GM23338 (cell line): Measurements from ENCODE around the gene IPCEF1. TPM values are rescaled to one million over a fixed set of nuclear protein-coding genes. Genes with fewer than 3 reads are reported as not detected.

Experiments
- ATAC-seq: fragments of 200-7000 bp; cut with Tn5 transposase; 3 replicates; pipeline ENCODE4 v1.9.1; 2020
- DNase-seq: peaks from one replicate; pipeline ENCODE4 v3.0.0-alpha.2; 2015; ENCODE audit warnings: low spot score
- H2AFZ ChIP-seq: fragments of 200-600 bp; sonication (generic); 2 replicates; pipeline ENCODE4 v1.8.0; 2016; ENCODE audit warnings: antibody characterized with exemption, mild to moderate bottlenecking, moderate library complexity
- H3F3A ChIP-seq: fragments of 200-600 bp; sonication (generic); replicated peaks from 2 replicates; pipeline ENCODE4 v1.8.0; 2017; ENCODE audit warnings: antibody characterized with exemption, mixed run types, low read depth
- H3K27ac ChIP-seq: fragments of 200-600 bp; sonication (generic); 2 replicates; pipeline ENCODE4 v1.6.1; 2016; ENCODE audit warnings: low read depth
- H3K27me3 ChIP-seq: fragments of 200-600 bp; sonication (generic); 2 replicates; pipeline ENCODE4 v1.8.0; 2016; ENCODE audit warnings: mild to moderate bottlenecking, mixed run types, moderate library complexity; ENCODE audit not compliant: insufficient read depth
- H3K36me3 ChIP-seq: fragments of 200-600 bp; sonication (generic); 2 replicates; pipeline ENCODE4 v1.8.0; 2016; ENCODE audit warnings: mild to moderate bottlenecking; ENCODE audit not compliant: insufficient read depth
- H3K4me1 ChIP-seq: fragments of 200-600 bp; sonication (generic); 2 replicates; pipeline ENCODE4 v1.8.0; 2016; ENCODE audit warnings: mild to moderate bottlenecking, moderate library complexity; ENCODE audit not compliant: insufficient read depth
- H3K4me2 ChIP-seq: fragments of 200-600 bp; sonication (generic); 2 replicates; pipeline ENCODE4 v1.7.1; 2017; ENCODE audit warnings: mixed run types
- H3K4me3 ChIP-seq: fragments of 200-600 bp; sonication (generic); 2 replicates; pipeline ENCODE4 v1.6.1; 2016; ENCODE audit warnings: mixed run types
- H3K79me2 ChIP-seq: fragments of 200-600 bp; sonication (generic); replicated peaks from 2 replicates; pipeline ENCODE4 v1.8.0; 2017; ENCODE audit warnings: mild to moderate bottlenecking; ENCODE audit not compliant: insufficient read depth
- H3K9me2 ChIP-seq: fragments of 200-600 bp; sonication (generic); 2 replicates; pipeline ENCODE4 v1.8.0; 2017; ENCODE audit not compliant: insufficient read depth
- H4K20me1 ChIP-seq: fragments of 200-600 bp; sonication (generic); replicated peaks from 2 replicates; pipeline ENCODE4 v1.8.0; 2017; ENCODE audit warnings: mild to moderate bottlenecking; ENCODE audit not compliant: insufficient read depth
- H3K27ac Mint-ChIP-seq: 2 replicates; pipeline ENCODE4 v1.8.0; 2020; ENCODE audit warnings: inconsistent platforms, mild to moderate bottlenecking, moderate library complexity, mixed read lengths
- H3K27me3 Mint-ChIP-seq: 3 replicates; pipeline ENCODE4 v1.8.0; 2022; ENCODE audit warnings: low read depth, mild to moderate bottlenecking, moderate library complexity, mixed read lengths, inconsistent platforms; ENCODE audit not compliant: insufficient read depth, poor library complexity
- H3K36me3 Mint-ChIP-seq: 3 replicates; pipeline ENCODE4 v1.8.0; 2021; ENCODE audit warnings: low read depth, mild to moderate bottlenecking, inconsistent platforms, moderate library complexity, mixed read lengths
- H3K4me1 Mint-ChIP-seq: 3 replicates; pipeline ENCODE4 v1.8.0; 2020; ENCODE audit warnings: mild to moderate bottlenecking, inconsistent platforms, mixed read lengths
- H3K4me3 Mint-ChIP-seq: 3 replicates; pipeline ENCODE4 v1.8.0; 2021; ENCODE audit warnings: moderate library complexity, mild to moderate bottlenecking, inconsistent platforms, mixed read lengths
- H3K9me3 Mint-ChIP-seq: 3 replicates; pipeline ENCODE4 v1.8.0; 2020; ENCODE audit warnings: moderate library complexity, mild to moderate bottlenecking, inconsistent platforms, mixed read lengths
- CREB1 ChIP-seq: fragments of 250-450 bp; sonication (Bioruptor Pico); IDR thresholded peaks from 2 replicates; pipeline ENCODE4 v1.5.0; 2020; ENCODE audit warnings: low read depth, mild to moderate bottlenecking, moderate library complexity
- CTCF ChIP-seq, 2 experiments: fragments of 200-600 bp in 1 of 2; sonication (generic) in 1 of 2; conservative IDR thresholded peaks; 2 replicates each; pipeline versions ENCODE4 v1.5.1 to v1.6.1; 2016 to 2017; ENCODE audit warnings: antibody characterized with exemption in 2 of 2, low read depth in 2 of 2, mild to moderate bottlenecking in 2 of 2, moderate library complexity in 1 of 2
- ETS1 ChIP-seq: IDR thresholded peaks from 2 replicates; pipeline ENCODE4 v1.6.1; 2016; ENCODE audit warnings: antibody characterized with exemption
- EZH2 ChIP-seq: fragments of 200-600 bp; sonication (generic); IDR thresholded peaks from one replicate; pipeline ENCODE4 v1.8.0; 2017; ENCODE audit warnings: antibody characterized with exemption, mild to moderate bottlenecking, low read depth; ENCODE audit not compliant: unreplicated experiment
- EZH2phosphoT487 ChIP-seq: fragments of 200-600 bp; sonication (generic); IDR thresholded peaks from one replicate; pipeline ENCODE4 v1.8.1; 2018; ENCODE audit warnings: antibody characterized with exemption; ENCODE audit not compliant: unreplicated experiment
- NANOG ChIP-seq: IDR thresholded peaks from 2 replicates; pipeline ENCODE4 v1.6.1; 2016; ENCODE audit warnings: antibody characterized with exemption, borderline replicate concordance
- POLR2AphosphoS5 ChIP-seq: IDR thresholded peaks from 2 replicates; pipeline ENCODE4 v1.6.1; 2016; ENCODE audit warnings: antibody characterized with exemption, low read depth
- REST ChIP-seq: IDR thresholded peaks from one replicate; pipeline ENCODE4 v1.6.1; 2018; ENCODE audit warnings: antibody characterized with exemption; ENCODE audit not compliant: unreplicated experiment
- STAT1 ChIP-seq: IDR thresholded peaks from one replicate; pipeline ENCODE4 v1.6.1; 2016; ENCODE audit warnings: antibody characterized with exemption; ENCODE audit not compliant: unreplicated experiment
- ZNF114 ChIP-seq: fragments of 250-450 bp; sonication (Bioruptor Pico); IDR thresholded peaks from 2 replicates; pipeline ENCODE4 v1.5.0; 2020; ENCODE audit warnings: mild to moderate bottlenecking, moderate library complexity
- ZNF331 ChIP-seq: fragments of 250-450 bp; sonication (Bioruptor Pico); IDR thresholded peaks from 2 replicates; pipeline ENCODE4 v1.5.0; 2020; ENCODE audit warnings: low read depth, mild to moderate bottlenecking, moderate library complexity
- ZNF462 ChIP-seq: fragments of 250-450 bp; sonication (Bioruptor Pico); IDR thresholded peaks from 2 replicates; pipeline ENCODE4 v1.5.0; 2020; ENCODE audit warnings: mild to moderate bottlenecking, moderate library complexity
- polyA plus RNA-seq: library from polyadenylated mRNA; unstranded; fragments of >200 nt; fragmentation: Nextera tagmentation; extraction: Ambion mirVana; gene quantifications from 2 replicates; pipeline ENCODE4 v1.2.1, GENCODE V29; 2016
- total RNA-seq: library from RNA; depleted of rRNA; stranded (reverse); fragments of >200 nt; shearing (Covaris generic); gene quantifications from 2 replicates; pipeline ENCODE4 v1.2.3, GENCODE V29; 2014

IPCEF1 gene
- total and polyA plus RNA-seq, 2 experiments from 2014 or later: 0.15 to 1.8 TPM

- TF ChIP-seq STAT1 (no peak), ETS1 (no peak)
Measured at GRCh38 chr6:154202958-154203357, 153.6 kb downstream of the IPCEF1 start (continued).

GRCh38 chr6:154202339-154202738, 154.3 kb downstream of the IPCEF1 start:
- H3K27ac Mint-ChIP-seq: no peak overlapping the region
- no peak overlapping the region for H3K4me3 ChIP-seq
- H3K4me2 ChIP-seq: no peak overlapping the region
- H2AFZ ChIP-seq: no peak overlapping the region
- H3K36me3 Mint-ChIP-seq: no peaks in the 10 kb centered on the region
- H3K4me1 ChIP-seq: no peaks in the 10 kb centered on the region
- H3K4me1 Mint-ChIP-seq: no peaks in the 10 kb centered on the region
- no peaks in the 10 kb centered on the region for H4K20me1 ChIP-seq
- no peak overlapping the region for H3K27ac ChIP-seq
- no peaks in the 10 kb centered on the region for H3K27me3 ChIP-seq
- H3K9me2 ChIP-seq: 0 out of 2 replicates have a peak, but pooled peaks cover 5% of the 10 kb centered on the region
- no peaks in the 10 kb centered on the region for H3K27me3 Mint-ChIP-seq
- ATAC-seq (no peak), DNase-seq (no peak)
- no peaks in the 10 kb centered on the region for H3F3A ChIP-seq
- H3K79me2 ChIP-seq: no peaks in the 10 kb centered on the region
- no peaks in the 10 kb centered on the region for H3K9me3 Mint-ChIP-seq
- H3K4me3 Mint-ChIP-seq: no peak overlapping the region
- H3K36me3 ChIP-seq: no peaks in the 10 kb centered on the region
- TF ChIP-seq POLR2AphosphoS5: no peak
- TF ChIP-seq REST: no peak
- no peak for TF ChIP-seq ETS1
- no peak for TF ChIP-seq EZH2phosphoT487
- TF ChIP-seq CTCF (conservative IDR thresholded peaks at IDR 0.05; ENCODE audit: low read depth in 2 of 2): no peak
- no peak for TF ChIP-seq STAT1
- TF ChIP-seq ZNF114: no peak
- no peak for TF ChIP-seq ZNF462 (CRISPR knock-in tag)
- no peak for TF ChIP-seq EZH2
- TF ChIP-seq NANOG: no peak
- no peak for TF ChIP-seq CREB1 (CRISPR knock-in tag)
- TF ChIP-seq ZNF331 (CRISPR knock-in tag): no peak
